Stimulated activated CD8-positive, alpha-beta memory T cell treated with anti-CD3 and anti-CD28 coated beads, Interleukin-15, amount 100 ng/mL, for 1 hour (primary cell): ENCODE results near the gene CYP46A1.

Experiments
- DNase-seq: peaks from one replicate; pipeline ENCODE4 v3.0.0-alpha.2; 2020; ENCODE audit warnings: low read depth

Gene CYP46A1

DNA sequence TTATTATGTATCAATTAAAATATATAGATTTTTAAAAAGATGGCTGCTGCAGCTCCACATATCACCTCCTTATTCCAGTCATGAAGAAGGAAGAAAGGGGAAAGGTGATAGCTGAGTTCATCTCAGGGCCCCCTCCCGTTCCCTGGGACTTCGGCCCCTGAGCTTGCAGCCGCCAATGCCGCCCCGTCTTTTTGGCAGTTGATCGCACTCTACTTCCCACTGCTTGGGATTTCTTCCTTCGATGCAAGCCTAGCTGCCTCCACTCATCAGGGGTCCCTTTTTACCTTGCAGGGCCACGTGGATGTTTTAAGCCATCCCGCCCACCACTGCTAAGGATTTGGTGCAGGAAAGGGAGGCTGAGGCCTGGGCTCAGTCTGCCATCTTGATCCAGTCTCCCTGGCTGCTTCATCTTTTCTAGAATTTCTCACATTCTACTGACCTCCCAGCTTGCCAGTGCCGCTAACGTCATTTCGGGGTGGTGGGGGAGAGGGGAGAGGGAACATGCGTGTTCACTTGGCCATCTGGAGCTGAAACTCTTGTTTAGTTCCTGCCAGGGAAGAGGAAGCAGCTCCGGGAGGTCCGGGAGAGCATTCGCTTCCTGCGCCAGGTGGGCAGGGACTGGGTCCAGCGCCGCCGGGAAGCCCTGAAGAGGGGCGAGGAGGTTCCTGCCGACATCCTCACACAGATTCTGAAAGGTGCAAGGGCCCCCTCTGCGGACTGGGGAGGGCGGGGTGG is 31.3 kb downstream of the CYP46A1 start:
- no peak for DNase-seq

DNA sequence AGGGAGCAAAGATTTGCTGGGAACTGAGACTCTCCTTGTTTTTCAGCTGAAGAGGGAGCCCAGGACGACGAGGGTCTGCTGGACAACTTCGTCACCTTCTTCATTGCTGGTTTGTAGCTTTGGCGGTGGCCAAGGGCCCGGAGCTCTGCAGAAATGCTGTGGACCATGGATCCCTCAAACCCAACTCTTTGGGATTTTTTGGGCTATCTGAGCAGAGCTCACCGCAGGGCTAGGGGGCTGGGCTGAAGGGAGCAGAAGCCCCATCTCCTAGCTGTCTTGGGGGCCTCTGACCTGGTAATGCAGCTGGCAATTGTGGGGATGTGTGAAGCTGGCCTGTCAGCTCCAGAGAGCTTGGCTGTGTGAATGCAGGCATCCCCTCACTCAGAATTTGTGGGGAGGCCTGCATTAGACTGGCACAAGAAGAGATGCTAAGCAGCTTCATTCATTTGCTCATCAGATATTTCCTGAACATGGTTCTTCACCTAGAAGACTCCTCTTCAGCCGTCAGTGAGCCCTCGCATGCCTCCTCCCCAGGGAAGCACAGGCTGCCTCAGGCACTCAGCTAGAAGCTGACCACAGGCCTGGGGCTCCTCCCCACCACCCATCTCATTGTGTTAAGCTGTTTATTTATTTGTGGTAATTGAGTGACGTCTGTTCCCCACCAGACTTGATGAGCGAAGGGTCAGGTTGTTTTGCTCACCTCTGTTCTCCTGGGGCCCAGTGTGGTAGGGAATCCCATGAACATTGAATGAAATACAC is 32.2 kb downstream of the CYP46A1 start:
- DNase-seq: no peak

DNA sequence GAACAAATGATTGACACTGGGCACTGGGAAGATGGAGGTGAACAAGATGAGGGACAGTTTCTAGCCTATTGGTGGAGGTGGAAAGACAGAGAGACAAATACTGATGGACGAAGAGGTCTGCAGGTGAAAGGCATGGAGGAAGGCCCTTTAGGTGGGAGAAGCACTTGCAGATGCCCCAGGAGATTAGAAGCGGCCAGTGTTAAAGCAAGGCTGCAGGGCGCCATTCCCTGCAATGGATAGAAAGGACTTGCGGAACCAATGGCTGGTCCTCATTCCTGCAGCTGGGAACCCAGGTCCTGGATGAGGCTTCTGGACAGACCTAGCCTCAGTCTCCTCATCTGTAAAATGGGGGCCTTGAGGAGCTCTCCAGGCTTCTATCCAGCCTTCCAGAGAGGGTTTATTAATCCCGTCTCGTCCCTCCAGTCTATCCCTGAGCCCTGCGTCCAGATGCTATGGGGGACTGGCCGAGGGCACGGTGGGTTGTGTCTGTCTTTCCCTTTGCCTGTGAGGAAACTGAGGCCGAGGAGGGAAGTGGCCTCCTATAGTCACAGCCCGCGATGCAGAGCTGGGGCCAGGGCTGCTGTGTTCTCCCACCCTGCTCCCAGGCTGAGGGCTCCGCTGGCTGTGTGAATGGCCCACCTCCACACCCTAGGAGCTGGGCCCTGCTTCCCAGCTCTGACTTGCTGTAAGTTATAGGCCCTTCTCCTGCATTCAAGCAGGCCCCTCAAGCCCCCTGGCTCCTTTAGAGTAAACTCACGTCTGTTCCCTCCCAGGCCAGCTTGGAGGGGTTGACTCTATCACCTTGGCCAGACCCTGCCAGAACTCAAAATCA is 33.0 kb downstream of the CYP46A1 start:
- DNase-seq: no peak

DNA sequence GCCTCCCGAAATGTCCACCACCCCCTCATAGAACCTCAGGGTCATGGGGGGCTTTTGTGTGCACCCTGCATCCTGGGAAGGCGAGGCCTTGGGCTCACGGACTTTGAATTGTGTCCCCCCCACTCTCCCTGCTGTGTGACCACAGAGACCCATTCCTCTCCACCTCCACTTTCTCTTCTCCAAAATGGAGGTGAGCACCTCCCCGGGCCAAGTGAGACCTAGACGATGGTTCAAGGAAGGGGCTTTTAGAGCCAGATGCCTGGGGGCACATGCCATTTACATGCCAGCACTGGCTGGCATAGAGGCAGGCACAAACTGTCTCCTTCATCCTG is 33.5 kb downstream of the CYP46A1 start:
- DNase-seq: no peak

DNA sequence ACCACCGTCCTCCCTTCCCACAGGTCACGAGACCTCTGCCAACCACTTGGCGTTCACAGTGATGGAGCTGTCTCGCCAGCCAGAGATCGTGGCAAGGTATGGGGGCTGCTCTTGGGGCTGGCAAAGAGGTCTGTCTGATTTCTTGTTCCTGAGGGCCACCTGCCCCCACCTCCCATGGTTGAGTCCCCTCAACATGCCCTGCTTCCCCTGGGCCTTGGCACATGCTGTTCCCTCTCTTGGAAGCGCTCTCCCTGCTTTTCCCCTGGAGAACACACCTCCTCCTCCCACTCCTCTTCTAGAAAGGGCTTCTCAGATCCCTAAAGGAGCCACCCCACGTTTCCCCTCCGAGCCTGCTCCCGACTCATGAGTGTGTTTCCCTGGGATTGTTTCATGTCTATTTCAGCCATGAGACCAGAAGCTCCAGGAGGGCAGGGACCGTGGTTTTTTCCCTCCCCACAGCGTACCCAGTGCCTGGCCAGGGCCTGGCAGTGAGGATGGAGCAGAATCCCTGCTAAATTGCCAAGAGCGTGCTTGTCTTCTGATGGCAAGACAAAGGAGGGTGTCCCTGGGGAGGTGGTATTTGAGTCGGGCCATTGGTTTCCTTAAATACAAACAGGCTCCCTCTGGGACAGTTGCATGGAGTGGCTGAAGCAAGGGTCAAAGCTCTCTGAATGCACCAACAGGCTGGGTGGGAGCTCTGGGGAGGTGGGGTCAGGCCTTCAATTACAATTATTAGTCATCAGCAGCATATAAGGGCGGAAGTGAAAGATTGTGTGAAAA is 34.1 kb downstream of the CYP46A1 start:
- no peak for DNase-seq

DNA sequence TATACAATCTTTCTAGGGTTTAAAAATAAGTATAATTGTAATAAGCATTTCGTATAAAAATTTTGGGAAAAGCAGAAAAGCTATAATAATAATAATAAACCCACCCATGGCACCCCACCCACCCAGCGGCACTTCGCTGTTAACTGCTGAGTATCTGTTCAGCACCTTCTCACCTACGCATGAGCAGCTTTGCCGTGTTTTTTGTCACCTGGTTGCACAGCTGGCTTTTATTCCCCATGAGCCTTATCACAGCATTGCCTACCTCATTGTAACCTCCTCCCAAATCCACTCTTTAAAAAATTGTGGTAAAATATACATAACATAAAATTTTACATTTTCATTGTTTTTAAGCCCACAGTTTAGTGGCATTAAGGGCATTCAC is 34.7 kb downstream of the CYP46A1 start:
- DNase-seq: no peak

DNA sequence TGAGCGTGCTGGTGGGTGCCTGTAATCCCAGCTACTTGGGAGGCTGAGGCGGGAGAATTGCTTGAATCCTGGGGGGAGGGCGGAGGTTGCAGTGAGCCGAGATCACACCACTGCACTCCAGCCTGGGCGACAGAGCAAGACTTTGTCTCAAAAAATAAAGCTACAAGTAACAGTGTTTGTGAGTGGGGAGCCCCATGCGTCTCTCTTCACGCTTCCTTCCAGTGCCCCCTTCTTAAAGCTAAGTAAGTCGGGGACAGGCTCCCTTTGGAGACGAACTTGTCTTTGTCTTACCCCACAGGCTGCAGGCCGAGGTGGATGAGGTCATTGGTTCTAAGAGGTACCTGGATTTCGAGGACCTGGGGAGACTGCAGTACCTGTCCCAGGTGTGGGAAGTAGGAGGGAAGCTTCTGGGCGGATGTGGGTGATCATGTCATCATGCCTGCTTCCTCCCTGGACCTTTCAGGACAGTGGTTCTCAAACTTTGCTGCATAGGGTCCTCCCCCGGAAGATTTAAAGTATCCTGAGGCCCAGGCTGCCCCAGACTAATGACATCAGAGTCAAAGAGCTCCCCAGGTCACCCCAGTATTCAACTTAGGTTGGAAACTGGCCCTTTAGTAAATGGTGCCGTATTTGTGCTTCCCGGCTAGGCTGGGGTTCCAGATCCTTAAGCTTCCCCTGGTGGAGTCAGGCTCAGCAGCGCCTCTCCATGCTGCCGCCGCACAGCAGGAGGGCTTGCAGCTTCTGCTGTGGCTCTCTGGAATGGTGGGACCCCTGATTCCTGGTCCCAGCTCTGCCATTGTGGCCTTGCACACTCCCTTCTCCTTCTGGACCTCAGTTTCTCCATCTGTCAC is 37.1 kb downstream of the CYP46A1 start:
- no peak for DNase-seq

DNA sequence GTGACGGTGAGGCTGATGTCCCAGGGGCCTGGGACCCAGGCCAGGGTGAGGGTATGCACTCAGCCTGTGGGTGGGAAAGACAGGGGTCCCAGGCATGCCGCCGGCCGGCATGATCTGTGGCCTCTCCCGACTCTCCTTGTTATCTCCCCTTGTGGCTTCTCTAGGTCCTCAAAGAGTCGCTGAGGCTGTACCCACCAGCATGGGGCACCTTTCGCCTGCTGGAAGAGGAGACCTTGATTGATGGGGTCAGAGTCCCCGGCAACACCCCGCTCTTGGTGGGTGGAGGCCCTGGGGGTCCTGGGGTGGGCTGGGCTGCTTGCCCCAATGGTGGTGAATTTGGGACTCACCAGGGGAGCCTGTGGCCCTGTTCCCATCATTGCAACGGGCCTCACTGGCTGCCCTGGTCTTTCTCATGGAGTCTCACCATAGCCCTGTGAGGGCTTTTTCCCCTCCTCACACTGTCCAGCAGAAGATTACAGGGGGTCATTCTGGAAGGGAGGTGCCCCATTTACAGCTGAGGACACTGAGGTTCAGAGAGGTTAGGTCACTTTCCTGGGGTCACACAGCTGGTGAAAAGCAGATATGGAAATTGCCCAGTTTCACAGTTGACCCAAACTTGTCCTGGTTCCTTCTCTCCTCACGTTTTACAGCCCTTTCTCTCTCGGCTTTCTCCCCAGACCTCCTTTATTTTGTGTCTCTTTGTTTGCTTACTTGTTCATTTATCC is 37.9 kb downstream of the CYP46A1 start:
- no peak for DNase-seq

DNA sequence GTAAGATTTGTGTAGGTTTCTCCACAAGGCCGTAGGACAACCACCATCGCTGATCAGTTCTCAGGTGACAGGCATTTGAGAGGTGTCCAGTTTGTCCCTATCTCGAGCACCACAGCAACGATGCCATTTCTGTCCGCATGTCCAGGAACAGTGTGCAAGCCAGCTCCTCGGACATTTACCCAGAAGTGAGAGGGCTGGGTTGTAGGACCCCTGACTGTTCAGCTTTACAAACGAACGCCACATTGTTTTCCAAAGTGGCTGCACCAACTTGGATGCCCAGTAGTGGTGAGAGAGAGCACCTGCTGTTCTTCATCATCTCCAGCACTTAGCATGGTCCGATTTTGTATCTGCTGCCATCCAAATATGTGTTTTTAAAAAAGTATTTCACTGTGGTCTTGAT is 38.6 kb downstream of the CYP46A1 start:
- no peak for DNase-seq

DNA sequence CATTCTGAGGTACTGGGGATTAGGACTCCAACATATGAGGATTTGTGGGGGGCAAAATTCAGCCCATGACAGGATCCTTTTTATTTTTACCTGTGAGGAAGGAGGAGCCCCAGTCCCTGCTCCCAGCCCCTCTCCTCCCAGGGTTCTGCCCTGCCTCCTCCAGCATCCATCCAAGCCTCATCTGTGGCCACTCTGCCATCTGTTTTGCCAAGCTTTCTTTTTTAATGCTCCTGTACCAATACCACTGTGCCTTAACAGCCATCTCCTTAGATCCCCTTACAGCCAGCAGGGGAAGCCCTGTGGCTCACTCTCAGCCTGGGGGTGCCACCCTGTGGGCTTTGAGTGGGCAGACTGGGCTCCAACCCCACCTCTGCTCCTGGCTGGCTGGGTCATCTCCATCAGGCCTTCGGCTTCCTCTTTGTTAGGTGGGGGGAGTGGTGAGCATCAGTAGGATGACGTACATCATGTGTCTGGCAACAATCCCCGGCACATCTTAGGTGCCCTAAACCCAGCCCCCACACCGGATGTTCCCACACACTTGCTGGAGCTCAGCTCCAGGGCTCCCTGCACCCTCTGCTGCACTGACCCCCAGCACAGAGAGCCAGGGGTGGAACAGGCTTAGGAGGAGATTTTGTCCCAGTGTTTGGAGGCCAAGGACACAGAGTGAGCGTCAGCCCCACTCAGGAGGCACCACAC is 40.2 kb downstream of the CYP46A1 start:
- DNase-seq: no peak

DNA sequence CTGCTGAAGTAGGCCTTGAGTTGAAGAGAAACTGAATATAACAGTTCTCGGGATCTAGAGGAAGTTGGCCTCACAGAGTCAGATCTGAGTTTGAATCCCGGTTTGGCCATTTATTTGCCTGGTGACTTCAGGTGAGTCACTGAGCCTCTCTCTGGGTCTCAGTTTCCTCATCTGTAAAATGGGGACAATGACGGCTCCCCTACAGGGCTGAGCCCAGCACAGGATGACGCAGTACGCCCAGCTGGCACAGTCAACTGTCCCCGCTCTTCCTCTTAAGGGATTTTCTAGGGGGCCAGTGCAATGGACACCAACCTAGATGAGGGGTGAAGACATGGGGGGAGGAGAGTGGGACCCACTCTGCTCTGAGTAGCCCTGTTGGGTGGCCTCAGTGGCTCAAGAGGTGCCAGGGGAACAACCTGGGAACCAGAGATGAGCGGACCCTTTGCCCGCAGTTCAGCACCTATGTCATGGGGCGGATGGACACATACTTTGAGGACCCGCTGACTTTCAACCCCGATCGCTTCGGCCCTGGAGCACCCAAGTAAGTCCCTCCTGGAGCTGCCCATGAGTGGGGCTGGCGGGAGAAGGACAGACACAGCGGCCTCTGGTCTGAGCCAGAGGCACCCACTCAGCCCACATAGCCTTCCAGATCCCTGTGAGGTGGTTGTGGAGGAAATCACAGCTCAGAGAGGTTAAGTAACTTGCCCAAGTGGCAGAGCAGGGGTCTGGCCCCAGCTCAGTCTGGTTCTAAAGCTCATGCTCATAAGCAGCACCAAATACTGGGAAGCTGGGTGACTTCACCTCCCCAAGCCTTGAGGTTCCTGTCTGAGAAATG is 41.1 kb downstream of the CYP46A1 start:
- DNase-seq: no peak

DNA sequence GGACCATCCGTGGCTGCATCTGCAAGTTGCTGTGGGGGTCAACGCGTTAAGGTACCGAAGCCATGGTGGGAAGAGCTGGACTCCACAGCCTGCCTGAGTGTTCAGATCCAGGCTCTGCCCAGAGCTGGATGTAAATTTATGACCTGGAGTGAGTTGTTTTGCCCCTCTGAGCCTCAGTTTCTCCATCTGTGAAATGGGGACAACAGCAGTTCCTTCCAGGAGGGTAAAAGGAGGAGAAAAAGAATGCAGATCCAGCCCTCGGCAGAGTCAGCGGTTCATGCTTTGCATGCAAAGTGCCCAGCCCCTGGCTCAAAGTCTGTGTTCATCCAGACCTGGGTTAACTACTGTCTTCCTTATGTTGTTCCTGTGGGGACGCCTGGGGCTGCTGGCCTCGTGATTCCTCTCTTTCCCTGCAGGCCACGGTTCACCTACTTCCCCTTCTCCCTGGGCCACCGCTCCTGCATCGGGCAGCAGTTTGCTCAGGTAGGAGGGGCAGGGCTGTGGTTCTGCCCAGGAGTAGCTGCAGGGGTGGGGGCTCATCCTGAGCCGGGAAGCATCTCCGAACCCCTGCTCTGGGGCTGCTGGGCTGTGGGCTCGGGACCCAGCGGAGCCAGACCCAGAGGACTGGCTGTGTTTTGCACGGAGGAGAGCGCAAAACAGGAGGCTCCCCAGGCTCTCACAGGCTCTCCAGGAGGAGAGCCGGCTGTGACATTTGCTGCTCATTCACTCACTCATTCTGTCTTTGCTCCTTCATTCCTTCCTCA is 41.9 kb downstream of the CYP46A1 start:
- no peak for DNase-seq

DNA sequence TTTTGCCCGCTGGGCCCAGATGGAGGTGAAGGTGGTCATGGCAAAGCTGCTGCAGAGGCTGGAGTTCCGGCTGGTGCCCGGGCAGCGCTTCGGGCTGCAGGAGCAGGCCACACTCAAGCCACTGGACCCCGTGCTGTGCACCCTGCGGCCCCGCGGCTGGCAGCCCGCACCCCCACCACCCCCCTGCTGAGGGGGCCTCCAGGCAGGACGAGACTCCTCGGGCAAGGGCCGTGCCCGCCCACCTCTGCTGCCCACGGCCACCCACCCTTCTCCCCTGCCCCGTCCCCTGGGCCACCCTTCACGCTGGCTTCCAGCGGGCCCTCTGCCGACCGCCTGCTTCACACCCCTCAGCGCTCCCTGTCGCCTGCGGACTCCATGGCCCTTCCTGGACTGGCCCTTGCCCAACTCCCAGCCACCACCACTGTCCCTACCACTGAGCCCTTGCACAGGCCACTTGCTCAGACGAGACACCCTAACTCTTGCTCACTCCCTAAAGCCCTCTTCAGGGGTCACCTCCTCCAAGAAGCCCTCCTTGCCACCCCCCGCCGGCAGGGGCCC is 42.5 kb downstream of the CYP46A1 start:
- no peak for DNase-seq

DNA sequence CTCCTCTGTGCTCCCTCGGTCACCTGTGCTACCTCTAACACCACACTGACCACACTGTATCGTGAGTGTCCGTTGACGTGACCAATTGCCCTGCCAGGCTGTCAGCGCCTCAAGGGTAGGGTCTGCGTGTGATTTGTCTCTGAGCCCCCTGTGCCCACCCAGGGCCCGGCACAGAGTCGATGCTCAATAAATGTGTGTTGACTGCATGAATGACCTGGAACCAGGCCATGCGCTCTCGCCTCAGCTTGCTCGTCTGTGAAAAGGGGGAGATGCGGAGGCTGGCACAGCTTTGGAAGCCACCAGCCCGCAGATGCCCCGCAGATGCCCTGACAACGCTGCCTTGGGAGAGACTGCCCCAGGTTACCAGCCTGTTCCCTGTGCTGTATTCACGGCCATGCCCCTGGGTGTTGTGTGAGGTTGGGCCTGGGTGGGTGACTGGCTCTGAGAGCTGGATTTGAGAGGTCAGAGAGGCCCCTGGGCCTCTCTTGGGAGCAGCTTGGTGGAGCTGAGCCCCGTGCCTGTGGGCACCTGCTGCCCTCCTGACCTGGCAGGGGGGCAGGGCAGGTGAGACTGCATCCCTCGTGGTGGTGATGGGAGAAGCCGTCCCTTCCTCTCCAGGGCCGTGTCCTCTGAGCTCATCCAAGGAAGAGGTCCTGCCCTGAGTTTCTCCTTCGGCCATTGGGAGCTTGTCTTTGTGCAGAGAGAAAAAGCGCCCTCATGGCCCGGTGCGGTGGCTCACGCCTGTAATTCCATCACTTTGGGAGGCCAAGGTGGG is 43.2 kb downstream of the CYP46A1 start:
- DNase-seq: no peak

DNA sequence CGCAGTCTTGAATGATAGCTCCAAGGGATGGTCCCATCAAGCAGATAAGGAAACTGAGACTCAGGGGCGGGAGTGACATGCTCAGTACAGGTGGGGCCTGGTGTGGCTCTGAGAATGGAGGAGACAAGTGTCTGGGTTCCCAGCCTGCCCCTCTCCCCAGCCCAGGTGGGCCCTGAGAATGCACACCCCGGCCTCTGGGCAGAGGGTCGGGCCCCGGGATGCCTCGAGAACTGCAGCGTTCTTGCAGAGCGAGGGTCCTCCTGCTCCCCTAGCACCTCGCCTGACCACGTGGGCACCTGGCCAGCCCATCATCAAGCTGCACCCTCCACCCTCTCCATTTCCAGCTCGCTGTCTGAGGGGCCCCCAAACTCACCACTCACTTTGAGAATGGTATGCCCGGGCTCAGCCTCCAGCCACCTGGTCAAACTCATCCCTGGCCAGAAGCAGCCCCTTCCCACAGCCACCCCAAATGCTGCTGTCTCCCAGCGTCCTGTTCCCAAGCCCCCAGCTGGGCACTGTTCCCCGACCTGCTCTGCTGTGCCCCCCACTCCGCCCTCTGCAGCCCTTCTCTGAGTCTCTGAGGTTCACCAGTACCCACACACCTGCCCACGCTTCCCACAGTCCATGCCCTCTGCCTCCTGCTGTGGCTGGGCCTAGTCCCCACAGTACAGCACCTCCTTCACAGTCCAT is 44.3 kb downstream of the CYP46A1 start:
- DNase-seq: no peak

DNA sequence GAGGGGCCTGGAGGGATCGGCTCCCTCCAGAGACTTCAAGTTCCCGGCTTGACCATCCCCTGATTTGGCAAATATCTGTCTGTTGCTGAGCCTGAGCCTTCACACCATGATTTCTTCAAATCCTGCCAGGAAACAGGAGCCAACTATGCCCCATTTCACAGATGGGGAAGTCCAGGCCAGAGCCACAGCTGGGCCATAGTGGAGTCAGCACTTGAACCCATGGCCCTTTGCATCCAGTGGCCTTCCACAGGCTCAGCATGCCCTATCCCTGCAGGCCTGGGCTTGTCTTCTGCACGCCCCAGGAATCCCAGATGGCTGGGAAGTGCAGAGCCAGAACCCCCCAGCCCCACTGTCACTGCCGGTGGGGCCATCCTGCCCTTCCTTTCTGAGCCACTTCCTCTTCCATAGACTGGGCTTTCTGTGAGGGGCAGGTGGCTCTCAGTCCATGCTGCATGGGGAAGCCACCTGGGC is 44.9 kb downstream of the CYP46A1 start:
- no peak for DNase-seq
